Regular cardiac myocyte (primary cell): ENCODE data around the gene ZMYM5. TPM values are rescaled to one million over a fixed set of nuclear protein-coding genes. Genes with fewer than 3 reads are reported as not detected.

Experiments used
- total RNA-seq: library from RNA; depleted of rRNA; stranded (reverse); fragments of >200 nt; gene quantifications from 2 replicates; pipeline ENCODE4 v1.2.3, GENCODE V29; 2014

Gene ZMYM5
- 8.4 and 12.1 TPM in 2 replicates for total RNA-seq

DNA sequence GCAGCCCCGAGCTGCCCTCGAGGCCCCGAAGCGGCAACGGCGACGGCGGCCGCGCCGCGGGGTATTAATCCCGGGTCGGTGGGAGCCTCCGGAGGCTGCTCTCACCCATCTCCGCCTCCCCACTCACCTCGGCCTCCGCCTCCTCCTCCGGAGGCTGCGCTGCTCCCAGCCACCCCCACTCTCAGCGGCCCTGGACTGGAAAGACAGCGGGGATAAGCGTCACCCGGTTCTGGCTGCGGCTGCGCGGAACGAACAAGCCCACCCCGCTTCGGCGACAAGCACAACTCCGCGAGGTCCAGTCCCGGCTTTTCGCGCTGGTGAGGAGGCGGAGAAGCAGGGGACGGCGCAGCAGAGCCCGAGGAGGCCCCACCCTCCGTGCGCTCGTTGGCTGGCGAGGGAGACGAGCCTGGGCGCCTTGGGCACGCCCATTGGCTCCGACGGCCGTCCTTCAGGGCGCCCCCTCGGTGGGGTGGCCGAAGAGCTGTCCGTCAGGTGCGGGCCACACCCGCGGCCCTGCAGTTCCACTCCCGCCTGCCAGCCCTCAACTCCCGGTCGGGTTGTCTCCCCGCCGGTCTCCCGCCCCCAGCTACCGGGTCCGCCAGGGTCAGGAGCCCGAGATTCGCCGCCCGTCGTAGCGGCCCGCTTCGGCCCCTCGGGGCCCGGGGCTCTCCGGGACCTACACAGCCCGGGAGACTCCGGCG, at the start of gene ZMYM5:
ZMYM5 (minus strand) TSS at position 327 of the 701 bp plus-strand sequence. CDS start 11,469 bp downstream, outside the sequence.

GRCh38 chr13:19782727-19783682, 80.4 kb downstream of the ZMYM5 start, which contains the start of gene PSPC1:
TSS of gene PSPC1 (minus strand) at chr13:19782945. CDS start at chr13:19782757, 188 bp downstream.

Other genes starting within 250 kb of the ZMYM5 start
- 18.2 and 20.3 TPM in 2 replicates for gene MPHOSPH8, start 230.0 kb downstream of the ZMYM5 start, total RNA-seq
- 52.1 and 72.1 TPM in 2 replicates for gene PSPC1, start 80.7 kb downstream of the ZMYM5 start, total RNA-seq
- 30.5 and 54.4 TPM in 2 replicates for gene ZMYM2, start 95.1 kb upstream of the ZMYM5 start, total RNA-seq